ENCODE measurements around the gene SEC11C. TPM values are rescaled to one million over a fixed set of nuclear protein-coding genes. Genes with fewer than 3 reads are reported as not detected.

The SEC11C gene
- total and polyA plus RNA-seq, 2 of the 13 experiments (the other 11 are each of a cell fraction or from before 2014, with no cell fraction given): 71.9 to 297 TPM

- TF ChIP-seq PAX8 (CRISPR knock-in tag; IDR thresholded peaks at IDR 0.05; ENCODE audit: borderline replicate concordance): no peak
- TF ChIP-seq ZNF761 (CRISPR knock-in tag; conservative IDR thresholded peaks at IDR 0.05): 0 out of 2 replicates have a peak, but pooled peaks have one; percentile 34
- no peak for TF ChIP-seq ELF3 (CRISPR knock-in tag; IDR thresholded peaks at IDR 0.05)
- no peak for TF ChIP-seq SOX13 (IDR thresholded peaks at IDR 0.05)
- TF ChIP-seq SOX13 (CRISPR knock-in tag; conservative IDR thresholded peaks at IDR 0.05 in 1 of 2, IDR thresholded peaks at IDR 0.05 in 1 of 2): no peak; a peak in 1 of 4 replicates
- TF ChIP-seq MIER2 (CRISPR knock-in tag; IDR thresholded peaks at IDR 0.05): peak; percentile 90
- no peak for TF ChIP-seq ZNF672 (CRISPR knock-in tag; IDR thresholded peaks at IDR 0.05)
- TF ChIP-seq ZNF12 (CRISPR knock-in tag; IDR thresholded peaks at IDR 0.05): no peak
- TF ChIP-seq DBP (CRISPR knock-in tag; IDR thresholded peaks at IDR 0.05; ENCODE audit: not compliant biosample characterization): no peak
- TF ChIP-seq ASH2L (IDR thresholded peaks at IDR 0.05; ENCODE audit: insufficient read length, low read depth, low read length): no peak
- TF ChIP-seq YY1 (IDR thresholded peaks at IDR 0.05; ENCODE audit: insufficient read depth, insufficient replicate concordance, low read depth, low read length): no peak
- no peak for TF ChIP-seq RERE (CRISPR knock-in tag; IDR thresholded peaks at IDR 0.05; ENCODE audit: low read depth)
- no peak for TF ChIP-seq PHF5A (CRISPR knock-in tag; IDR thresholded peaks at IDR 0.05; ENCODE audit: low read depth, unreplicated experiment)
- no peak for TF ChIP-seq SALL2 (CRISPR knock-in tag; IDR thresholded peaks at IDR 0.05)
- no peak for TF ChIP-seq USF2 (IDR thresholded peaks at IDR 0.05; ENCODE audit: low read depth, low read length)
- TF ChIP-seq USF2 (CRISPR knock-in tag; IDR thresholded peaks at IDR 0.05; ENCODE audit: borderline replicate concordance): no peak
- no peak for TF ChIP-seq BCL3 (CRISPR knock-in tag; IDR thresholded peaks at IDR 0.05)
- no peak for TF ChIP-seq MZF1 (CRISPR knock-in tag; IDR thresholded peaks at IDR 0.05; ENCODE audit: borderline replicate concordance)
- TF ChIP-seq ZNF33A (CRISPR knock-in tag; IDR thresholded peaks at IDR 0.05; ENCODE audit: borderline replicate concordance): no peak
Measured at GRCh38 chr18:59140302-59140885, 710 bp downstream of the SEC11C start (continued).
